Skeletal muscle satellite cell (primary cell): Measurements from ENCODE around the gene MCRIP2.

ENCODE experiments used
- H3K27me3 ChIP-seq: 2 replicates; pipeline ENCODE4 v1.7.0; 2013; ENCODE audit warnings: low read length; ENCODE audit not compliant: control insufficient read depth, insufficient read depth
- H3K36me3 ChIP-seq: 2 replicates; pipeline ENCODE4 v1.7.0; 2013; ENCODE audit warnings: mild to moderate bottlenecking, control low read depth, low read length; ENCODE audit not compliant: insufficient read depth
- H3K4me1 ChIP-seq: 2 replicates; pipeline ENCODE4 v1.7.0; 2013; ENCODE audit warnings: low read length; ENCODE audit not compliant: control insufficient read depth, insufficient read depth
- H3K4me2 ChIP-seq: 2 replicates; pipeline ENCODE4 v1.7.0; 2013; ENCODE audit warnings: mild to moderate bottlenecking, low read length
- H3K4me3 ChIP-seq: 2 replicates; pipeline ENCODE4 v1.7.0; 2013; ENCODE audit warnings: low read length
- H3K9ac ChIP-seq: 2 replicates; pipeline ENCODE4 v1.7.0; 2013; ENCODE audit warnings: mild to moderate bottlenecking, low read depth, low read length, moderate library complexity
- H3K9me3 ChIP-seq: replicated peaks from 2 replicates; pipeline ENCODE4 v1.7.0; 2013; ENCODE audit warnings: mild to moderate bottlenecking, control low read depth, low read length

MCRIP2 gene

DNA sequence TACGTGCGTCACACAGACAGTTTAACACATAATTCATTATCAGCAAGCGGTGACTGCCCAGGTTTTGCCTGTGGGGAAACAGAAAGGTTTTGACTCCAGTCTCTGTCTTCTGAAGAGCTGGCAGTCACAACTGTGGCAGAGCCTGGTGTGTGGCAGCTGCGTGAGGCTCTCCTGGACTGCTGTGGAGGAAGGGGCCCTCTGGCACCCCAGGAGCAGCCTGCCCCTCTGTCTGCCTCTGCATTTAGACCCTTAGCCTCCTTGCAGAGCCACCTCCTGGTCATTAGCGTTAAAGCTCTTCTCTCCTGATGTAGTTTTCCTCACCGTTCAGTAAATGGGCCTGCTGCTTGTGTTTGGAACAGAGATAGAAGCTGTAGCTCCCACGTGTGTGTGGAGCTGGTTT lies 40.8 kb upstream of the MCRIP2 start:
- Histone ChIP-seq H3K4me2 (no peak overlapping the region), H3K9me3 (no peaks in the 10 kb centered on the region), H3K36me3 (peaks cover 5% of the 10 kb centered on the region), H3K4me3 (no peak overlapping the region), H3K9ac (no peak overlapping the region), H3K4me1 (no peaks in the 10 kb centered on the region), H3K27me3 (no peaks in the 10 kb centered on the region)

DNA sequence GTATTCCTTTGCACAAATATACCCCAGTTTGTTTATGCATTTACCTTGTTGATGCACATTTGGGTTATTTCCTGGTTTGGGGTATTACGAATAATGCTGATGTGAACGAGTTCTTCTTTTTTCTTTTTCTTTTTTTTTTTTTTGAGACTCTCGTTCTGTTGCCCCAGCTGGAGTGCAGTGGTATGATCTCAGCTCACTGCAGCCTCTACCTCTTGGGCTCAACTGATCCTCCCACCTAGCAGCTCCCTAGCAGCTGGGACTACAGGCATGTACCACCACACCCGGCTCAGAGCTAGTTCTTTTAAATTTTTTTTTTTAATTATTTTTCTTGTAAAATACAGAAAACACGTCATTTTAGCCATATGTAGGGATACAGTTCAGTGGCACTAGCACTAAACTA lies 37.7 kb upstream of the MCRIP2 start:
- H3K27me3 ChIP-seq = no peaks in the 10 kb centered on the region
- H3K36me3 ChIP-seq = peaks cover 3% of the 10 kb centered on the region
- no peak overlapping the region for H3K4me2 ChIP-seq
- no peaks in the 10 kb centered on the region for H3K4me1 ChIP-seq
- H3K9ac ChIP-seq = no peak overlapping the region
- no peaks in the 10 kb centered on the region for H3K9me3 ChIP-seq
- H3K4me3 ChIP-seq = no peak overlapping the region

- Histone ChIP-seq H3K36me3 (no peaks in the 10 kb centered on the region), H3K4me2 (no peak overlapping the region), H3K27me3 (no peaks in the 10 kb centered on the region), H3K9me3 (no peaks in the 10 kb centered on the region), H3K4me1 (no peaks in the 10 kb centered on the region), H3K4me3 (no peak overlapping the region), H3K9ac (no peak overlapping the region)
These were observed 34.8 kb upstream of the MCRIP2 start for GRCh38 chr16:606656-607307.

- Histone ChIP-seq H3K27me3 (no peaks in the 10 kb centered on the region), H3K4me3 (no peak overlapping the region), H3K9me3 (no peaks in the 10 kb centered on the region), H3K4me1 (no peaks in the 10 kb centered on the region), H3K9ac (no peak overlapping the region), H3K36me3 (no peaks in the 10 kb centered on the region), H3K4me2 (no peak overlapping the region)
These were observed 33.6 kb upstream of the MCRIP2 start for GRCh38 chr16:608019-608418.

- Histone ChIP-seq H3K9me3 (no peaks in the 10 kb centered on the region), H3K36me3 (no peaks in the 10 kb centered on the region), H3K27me3 (no peaks in the 10 kb centered on the region), H3K4me2 (no peak overlapping the region), H3K4me1 (no peaks in the 10 kb centered on the region), H3K9ac (no peak overlapping the region), H3K4me3 (no peak overlapping the region)
These were observed 32.3 kb upstream of the MCRIP2 start for GRCh38 chr16:609316-609715.

- H3K9ac ChIP-seq = no peak overlapping the region
- no peaks in the 10 kb centered on the region for H3K9me3 ChIP-seq
- no peak overlapping the region for H3K4me3 ChIP-seq
- H3K4me1 ChIP-seq = no peaks in the 10 kb centered on the region
- H3K4me2 ChIP-seq = no peak overlapping the region
- no peaks in the 10 kb centered on the region for H3K27me3 ChIP-seq
- no peaks in the 10 kb centered on the region for H3K36me3 ChIP-seq
These were observed 31.6 kb upstream of the MCRIP2 start for GRCh38 chr16:609984-610383.

DNA sequence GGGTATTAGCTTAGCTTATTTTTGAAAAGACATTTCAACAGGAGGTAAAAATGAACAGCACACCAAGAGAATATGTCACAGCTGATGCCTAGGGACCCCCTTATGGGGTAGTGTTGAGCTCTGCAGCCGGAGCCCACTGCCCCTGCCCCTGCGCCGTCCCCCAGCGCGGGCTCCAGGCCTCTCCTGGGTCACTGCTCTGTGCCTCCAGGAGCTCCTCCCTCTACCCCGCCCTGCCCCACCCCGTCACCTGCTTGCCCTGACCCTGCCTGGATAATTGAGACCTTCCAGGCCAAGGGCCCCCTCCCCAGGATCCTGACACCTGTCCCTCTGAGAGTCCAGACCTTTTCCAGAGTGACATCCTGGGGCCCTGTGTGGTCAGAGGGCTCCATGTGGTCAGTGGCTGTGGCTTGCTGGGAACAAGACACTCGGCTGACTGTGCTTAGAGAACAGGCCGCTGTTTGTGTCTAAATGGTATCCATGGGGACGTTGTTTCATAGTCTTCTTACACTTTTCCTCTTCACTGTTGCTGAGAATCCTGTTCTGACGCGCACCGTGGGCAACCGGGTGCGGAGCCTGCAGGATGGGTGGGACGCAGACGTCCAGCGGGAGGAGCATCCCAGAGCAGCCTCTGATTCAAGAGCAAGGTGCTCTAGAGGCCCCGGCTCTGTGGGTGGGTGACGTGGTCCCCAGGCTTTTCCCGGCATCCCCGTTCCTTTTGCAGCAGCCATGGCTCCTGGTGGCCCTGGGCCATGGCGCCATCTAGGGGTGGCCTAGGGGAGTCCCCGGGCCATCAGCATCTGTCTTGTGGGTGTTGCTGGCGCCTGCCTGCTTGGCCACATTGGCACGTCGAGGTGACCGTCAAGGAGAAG lies 30.9 kb upstream of the MCRIP2 start:
- H3K4me3 ChIP-seq = no peak overlapping the region
- no peak overlapping the region for H3K9ac ChIP-seq
- H3K27me3 ChIP-seq = no peaks in the 10 kb centered on the region
- no peaks in the 10 kb centered on the region for H3K9me3 ChIP-seq
- no peaks in the 10 kb centered on the region for H3K4me1 ChIP-seq
- H3K4me2 ChIP-seq = no peak overlapping the region
- H3K36me3 ChIP-seq = no peaks in the 10 kb centered on the region

GRCh38 chr16:615122-615521 lies 26.5 kb upstream of the MCRIP2 start:
- H3K9ac ChIP-seq = no peak overlapping the region
- no peaks in the 10 kb centered on the region for H3K36me3 ChIP-seq
- H3K9me3 ChIP-seq = no peaks in the 10 kb centered on the region
- H3K27me3 ChIP-seq = no peaks in the 10 kb centered on the region
- no peak overlapping the region for H3K4me2 ChIP-seq
- no peak overlapping the region for H3K4me3 ChIP-seq
- H3K4me1 ChIP-seq = no peaks in the 10 kb centered on the region

GRCh38 chr16:616733-617586 lies 24.7 kb upstream of the MCRIP2 start:
- Histone ChIP-seq H3K36me3 (no peaks in the 10 kb centered on the region), H3K9ac (no peak overlapping the region), H3K9me3 (no peaks in the 10 kb centered on the region), H3K27me3 (no peaks in the 10 kb centered on the region), H3K4me3 (no peak overlapping the region), H3K4me2 (no peak overlapping the region), H3K4me1 (peaks cover 5% of the 10 kb centered on the region)

DNA sequence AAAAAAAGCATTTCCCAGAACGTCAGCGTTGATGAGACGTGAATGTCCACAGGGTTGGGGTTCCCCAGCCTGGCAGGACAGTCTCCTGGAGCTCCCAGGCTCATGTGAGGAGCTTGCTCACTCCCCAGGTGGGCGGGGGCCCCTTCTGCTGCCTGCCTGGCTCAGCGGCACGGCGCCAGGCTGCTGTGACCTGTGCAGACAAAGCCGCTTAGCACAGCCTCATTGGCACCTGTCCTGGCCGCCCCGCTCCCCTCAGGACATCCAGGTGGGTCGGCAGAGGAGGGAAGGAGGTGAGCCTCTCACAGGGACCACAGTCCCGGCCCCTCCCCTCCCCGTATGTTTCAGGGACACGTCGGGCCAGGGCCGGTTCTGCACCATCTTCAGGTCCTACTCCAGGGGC lies 23.8 kb upstream of the MCRIP2 start:
- Histone ChIP-seq H3K9ac (no peak overlapping the region), H3K36me3 (no peaks in the 10 kb centered on the region), H3K4me2 (no peak overlapping the region), H3K9me3 (no peaks in the 10 kb centered on the region), H3K27me3 (no peaks in the 10 kb centered on the region), H3K4me3 (no peak overlapping the region), H3K4me1 (peaks cover 6% of the 10 kb centered on the region)

DNA sequence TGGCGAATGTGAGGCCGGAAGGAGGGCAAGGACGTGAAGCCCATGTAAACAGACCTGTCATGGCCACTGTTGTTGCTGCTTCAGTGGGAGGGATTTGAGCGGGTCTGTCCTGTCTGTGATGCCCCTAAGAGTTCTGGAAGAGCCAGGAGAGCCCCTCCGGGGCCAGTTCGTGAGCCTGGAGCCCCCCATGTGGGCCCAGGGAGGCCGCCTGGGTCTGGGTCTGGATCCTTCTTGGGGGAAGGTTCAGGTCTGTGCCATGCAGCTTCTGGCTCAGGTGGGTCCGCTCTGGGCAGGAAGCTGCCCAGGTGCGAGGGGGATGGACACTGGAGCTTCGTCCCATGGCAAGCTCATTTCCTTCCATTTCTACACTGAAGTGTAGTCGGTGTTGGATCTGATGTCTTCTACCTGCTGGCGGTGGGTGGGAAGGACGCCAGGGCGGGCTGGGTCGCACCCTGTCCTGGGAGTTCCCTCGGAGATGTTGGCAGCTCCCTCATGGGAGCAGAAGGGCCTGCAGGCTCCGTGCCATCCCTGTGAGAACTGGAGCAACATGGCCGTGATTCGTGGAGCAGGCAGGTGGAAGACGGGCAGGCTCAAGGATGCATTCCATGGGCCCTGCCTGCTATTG lies 22.0 kb upstream of the MCRIP2 start:
- Histone ChIP-seq H3K36me3 (no peaks in the 10 kb centered on the region), H3K27me3 (no peaks in the 10 kb centered on the region), H3K4me3 (no peak overlapping the region), H3K4me2 (no peak overlapping the region), H3K9me3 (no peaks in the 10 kb centered on the region), H3K9ac (no peak overlapping the region), H3K4me1 (peaks cover 6% of the 10 kb centered on the region)
